AG10803 (cell line): ENCODE results near the gene NMT2.

Source experiments
- DNase-seq: peaks from one replicate; pipeline ENCODE4 v3.0.0; 2010; ENCODE audit warnings: low read depth
- H3K4me3 ChIP-seq: 2 replicates; pipeline ENCODE4 v1.5.1; 2011; ENCODE audit warnings: mild to moderate bottlenecking, low read length, control low read depth
- TF ChIP-seq, protein P1 (sequence below): conservative IDR thresholded peaks from 2 replicates; pipeline ENCODE4 v1.5.1; 2011; ENCODE audit warnings: mild to moderate bottlenecking, low read length, control low read depth, inconsistent platforms

Gene NMT2

GRCh38 chr10:15124908-15125307, 43.6 kb downstream of the NMT2 start:
- no peak overlapping the region for H3K4me3 ChIP-seq
- no peak for DNase-seq
- TF ChIP-seq, protein P1, sequence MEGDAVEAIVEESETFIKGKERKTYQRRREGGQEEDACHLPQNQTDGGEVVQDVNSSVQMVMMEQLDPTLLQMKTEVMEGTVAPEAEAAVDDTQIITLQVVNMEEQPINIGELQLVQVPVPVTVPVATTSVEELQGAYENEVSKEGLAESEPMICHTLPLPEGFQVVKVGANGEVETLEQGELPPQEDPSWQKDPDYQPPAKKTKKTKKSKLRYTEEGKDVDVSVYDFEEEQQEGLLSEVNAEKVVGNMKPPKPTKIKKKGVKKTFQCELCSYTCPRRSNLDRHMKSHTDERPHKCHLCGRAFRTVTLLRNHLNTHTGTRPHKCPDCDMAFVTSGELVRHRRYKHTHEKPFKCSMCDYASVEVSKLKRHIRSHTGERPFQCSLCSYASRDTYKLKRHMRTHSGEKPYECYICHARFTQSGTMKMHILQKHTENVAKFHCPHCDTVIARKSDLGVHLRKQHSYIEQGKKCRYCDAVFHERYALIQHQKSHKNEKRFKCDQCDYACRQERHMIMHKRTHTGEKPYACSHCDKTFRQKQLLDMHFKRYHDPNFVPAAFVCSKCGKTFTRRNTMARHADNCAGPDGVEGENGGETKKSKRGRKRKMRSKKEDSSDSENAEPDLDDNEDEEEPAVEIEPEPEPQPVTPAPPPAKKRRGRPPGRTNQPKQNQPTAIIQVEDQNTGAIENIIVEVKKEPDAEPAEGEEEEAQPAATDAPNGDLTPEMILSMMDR = no peak

DNA sequence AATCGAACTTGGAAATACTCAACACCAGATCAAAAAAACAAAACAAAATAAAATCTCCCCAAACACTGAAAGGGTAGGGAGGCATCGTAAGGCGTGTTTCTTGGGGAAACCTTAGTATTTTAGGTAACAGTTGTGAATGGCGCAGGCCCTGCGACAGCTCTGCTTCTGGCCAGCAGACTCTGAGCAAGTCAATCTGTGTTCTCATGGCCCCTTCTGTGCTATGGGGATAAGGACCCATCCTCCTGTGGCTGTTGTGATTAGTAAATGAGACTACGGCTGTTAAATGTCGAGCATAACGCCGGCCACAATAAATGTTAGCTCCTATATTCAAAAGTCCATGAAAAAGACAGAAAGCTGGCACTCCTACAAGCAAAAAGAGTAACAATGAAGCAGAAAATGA, 44.3 kb downstream of the NMT2 start:
- TF ChIP-seq, protein P1 = no peak

DNA sequence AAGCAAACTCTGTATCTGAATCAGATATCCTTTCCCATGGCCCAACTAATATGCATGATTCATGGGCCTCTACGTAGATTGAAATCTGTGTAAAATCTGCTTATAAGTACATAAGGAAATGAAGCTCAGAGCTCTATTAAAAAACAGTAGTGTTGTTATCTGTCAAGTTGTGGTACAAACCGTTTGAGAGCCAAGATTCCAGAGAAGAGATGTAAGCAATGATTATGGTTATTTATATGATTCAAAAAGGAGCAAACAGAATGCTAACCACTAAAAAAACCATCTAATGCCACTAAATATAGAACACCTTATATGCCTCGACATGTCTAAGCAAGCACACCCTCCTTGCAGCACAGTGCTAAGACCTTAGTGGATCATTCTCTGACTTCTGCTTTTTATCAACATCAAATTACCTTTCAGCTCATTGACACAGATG, 44.7 kb downstream of the NMT2 start:
- peak; percentile 60 for DNase-seq
- TF ChIP-seq, protein P1 = no peak
- no peak overlapping the region for H3K4me3 ChIP-seq

More for the DNA sequence above, 44.3 kb downstream of the NMT2 start:
- H3K4me3 ChIP-seq = no peak overlapping the region
- no peak for DNase-seq

DNA sequence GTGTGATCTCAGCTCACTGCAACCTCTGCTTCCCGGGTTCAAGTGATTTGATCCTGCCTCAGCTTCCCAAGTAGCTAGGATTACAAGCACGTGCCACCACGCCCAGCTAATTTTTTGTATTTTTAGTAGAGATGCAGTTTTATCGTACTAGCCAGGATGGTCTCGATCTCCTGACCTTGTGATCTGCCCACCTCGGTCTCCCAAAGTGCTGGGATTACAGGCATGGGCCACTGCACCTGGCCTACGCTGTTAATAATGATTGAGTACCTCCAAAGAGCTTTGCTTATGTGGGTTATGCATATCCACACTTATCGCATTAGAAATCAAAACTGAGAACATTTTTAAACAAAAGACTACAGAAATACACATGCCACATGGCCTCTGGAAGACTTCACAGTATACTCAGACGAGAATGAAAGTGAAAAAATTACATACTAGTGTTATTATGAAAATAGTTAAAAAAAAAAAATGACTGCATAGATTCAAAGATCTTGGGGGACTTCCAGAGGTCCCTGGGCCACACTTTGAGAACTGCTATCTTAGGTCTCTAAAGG, 45.9 kb downstream of the NMT2 start:
- DNase-seq = no peak
- no peak overlapping the region for H3K4me3 ChIP-seq
- TF ChIP-seq, protein P1 = no peak

DNA sequence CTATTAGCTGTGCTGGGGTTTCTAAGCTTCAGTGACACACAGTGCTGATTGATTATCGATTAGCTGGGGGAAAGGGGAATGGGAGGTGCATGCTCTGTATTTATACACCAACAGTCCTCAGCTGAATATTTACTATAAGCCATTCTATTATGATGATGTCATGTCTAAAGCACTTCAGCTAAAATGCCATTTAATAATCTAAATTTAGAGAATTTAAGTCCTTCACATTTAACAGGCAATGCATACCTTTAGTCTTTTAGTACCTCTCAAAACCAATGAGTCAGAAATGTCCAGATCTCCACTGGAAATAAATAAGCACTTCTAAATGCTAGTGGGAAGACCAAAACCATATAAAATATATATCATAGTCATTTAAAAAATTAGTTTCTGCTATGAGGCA, 46.8 kb downstream of the NMT2 start:
- TF ChIP-seq, protein P1 = no peak
- no peak for DNase-seq
- H3K4me3 ChIP-seq = no peak overlapping the region

DNA sequence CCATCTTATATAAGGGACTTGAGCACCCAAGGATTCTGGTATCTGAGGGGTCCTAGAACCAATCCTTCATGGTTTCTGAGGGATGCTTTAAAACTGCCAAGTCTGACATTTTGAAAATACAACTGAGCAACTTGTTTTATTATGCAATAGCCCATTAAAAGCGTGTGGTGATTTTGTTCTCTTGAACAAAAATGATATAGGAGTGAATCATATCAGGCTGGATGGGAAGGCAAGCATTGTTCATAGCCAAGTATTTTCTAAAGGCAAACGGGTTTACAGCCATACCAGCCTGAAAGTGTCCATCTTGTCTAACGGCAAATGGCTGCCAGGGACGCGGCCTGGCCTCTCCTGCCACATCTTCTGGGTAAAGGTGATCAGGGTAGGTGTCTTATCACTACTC, 48.0 kb downstream of the NMT2 start:
- H3K4me3 ChIP-seq = no peak overlapping the region
- DNase-seq = peak; percentile 67
- TF ChIP-seq, protein P1 = no peak

GRCh38 chr10:15118615-15119014, 49.9 kb downstream of the NMT2 start:
- no peak for DNase-seq
- no peak overlapping the region for H3K4me3 ChIP-seq
- TF ChIP-seq, protein P1 = no peak
